Nucleus accumbens (tissue), 56 donors: ENCODE measurements around the gene KCTD15.

Experiments used
- DNase-seq, 56 donors: peaks; one replicate each; lab custom pipeline; 2025; lab: John Stamatoyannopoulos, UW

The KCTD15 gene

DNA sequence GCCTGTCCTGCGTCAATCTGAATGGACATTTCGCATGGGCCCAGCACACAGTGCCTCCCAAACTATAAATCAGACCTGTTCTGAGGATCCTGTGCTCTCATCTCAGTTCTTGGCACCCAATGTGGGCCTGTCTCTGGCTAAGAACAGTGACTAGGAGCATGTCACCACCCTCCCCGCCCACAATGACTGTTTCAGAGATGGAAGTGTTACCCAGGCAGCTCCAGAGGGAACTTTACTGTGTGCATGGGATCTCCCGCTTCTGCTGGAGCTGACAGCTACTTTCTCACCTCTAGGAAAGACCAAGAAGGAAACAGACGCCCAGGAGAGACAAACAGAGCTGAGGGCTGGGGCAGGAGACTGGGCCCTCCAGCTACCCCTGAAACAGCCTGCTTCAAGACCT is 45.0 kb downstream of the KCTD15 start:
- DNase-seq, result peak in 3 of 56 donors; percentile 11 to 41 (median 13)

GRCh38 chr19:33844478-33844877 is 47.8 kb downstream of the KCTD15 start:
- DNase-seq, result no peak

GRCh38 chr19:33845498-33845897 is 48.8 kb downstream of the KCTD15 start:
- DNase-seq, result no peak

GRCh38 chr19:33849551-33850147 is 53.0 kb downstream of the KCTD15 start:
- DNase-seq, result no peak

- no peak for DNase-seq
Measured at GRCh38 chr19:33859016-33859415, 62.3 kb downstream of the KCTD15 start.

- DNase-seq, result no peak
Measured at GRCh38 chr19:33860312-33861090, 63.8 kb downstream of the KCTD15 start.

GRCh38 chr19:33861950-33862349 is 65.3 kb downstream of the KCTD15 start:
- DNase-seq, result no peak

GRCh38 chr19:33862981-33863380 is 66.3 kb downstream of the KCTD15 start:
- DNase-seq, result no peak

GRCh38 chr19:33863436-33863835 is 66.8 kb downstream of the KCTD15 start:
- DNase-seq, result no peak

DNA sequence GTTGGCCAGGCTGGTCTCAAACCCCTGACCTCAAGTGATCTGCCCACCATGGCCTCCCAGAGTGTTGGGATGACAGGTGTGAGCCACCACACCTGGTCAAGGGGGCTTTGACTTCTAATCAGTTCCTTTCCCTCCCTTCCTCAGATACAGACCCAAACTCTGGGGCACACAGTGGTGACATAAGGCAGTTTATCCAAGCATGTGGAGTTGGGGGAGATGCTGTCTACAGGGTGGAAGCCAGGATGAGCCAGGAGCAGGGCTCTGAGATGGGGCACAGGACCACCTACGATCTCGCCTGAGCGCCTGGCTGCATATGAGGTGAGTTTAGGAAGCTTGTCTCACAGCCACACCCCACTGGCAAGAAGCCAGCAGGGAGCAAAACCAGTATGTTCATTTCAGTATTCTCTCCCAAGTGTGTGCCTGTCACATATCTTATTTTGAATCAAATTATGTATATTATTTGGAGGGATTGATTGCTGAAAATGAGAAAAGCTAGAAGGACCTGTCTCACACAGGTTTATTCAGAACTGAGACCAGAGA is 67.7 kb downstream of the KCTD15 start:
- DNase-seq, result no peak

- DNase-seq, result no peak
Measured at GRCh38 chr19:33865306-33865705, 68.6 kb downstream of the KCTD15 start.
